Colonic mucosa (tissue), 4 donors: Measurements from ENCODE around the gene GABRG2. TPM values are rescaled to one million over a fixed set of nuclear protein-coding genes. Genes with fewer than 3 reads are reported as not detected.

ENCODE experiments used
- DNase-seq: peaks from one replicate; pipeline ENCODE4 v3.0.0-alpha.2; 2020
- H3K27ac ChIP-seq: fragments of 200-600 bp; one replicate; pipeline ENCODE4 v1.8.0; 2021
- H3K27me3 ChIP-seq: fragments of 200-600 bp; one replicate; pipeline ENCODE4 v1.8.0; 2021
- H3K36me3 ChIP-seq: fragments of 200-600 bp; one replicate; pipeline ENCODE4 v1.8.0; 2021
- H3K4me1 ChIP-seq: fragments of 200-600 bp; one replicate; pipeline ENCODE4 v1.8.0; 2021; ENCODE audit warnings: mild to moderate bottlenecking
- H3K4me3 ChIP-seq: fragments of 200-600 bp; one replicate; pipeline ENCODE4 v1.8.0; 2021
- H3K9ac ChIP-seq, 2 donors: one replicate each; pipeline ENCODE4 v1.7.0; 2013; ENCODE audit warnings: control low read depth in 2 of 2, low read depth in 2 of 2, low read length in 2 of 2
- H3K9me3 ChIP-seq: fragments of 200-600 bp; one replicate; pipeline ENCODE4 v1.8.0; 2021
- CTCF ChIP-seq: fragments of 200-600 bp; IDR thresholded peaks from one replicate; pipeline ENCODE4 v1.8.0; 2022; ENCODE audit warnings: antibody characterized with exemption, mild to moderate bottlenecking
- intact Hi-C: fragments of 100-400 bp; cut with DNase I; formaldehyde crosslinking; loops from one replicate; pipeline ENCODE4 v1.14.1; 2022
- total RNA-seq, 2 donors: library from RNA; stranded (reverse); fragmentation: NEBNext Ultra II Directional in 1 of 2; extraction: Animal tissue kit (Norgen Biotek cat#: 25700) in 1 of 2; gene quantifications; one replicate each; pipeline ENCODE4 v1.2.1, GENCODE V29; 2021
- donor health status: healthy.
- donor health status: DM: no; HTN: no; CAD: no.
- donor health status: DM: no; HTN: no; CAD: no.

Gene GABRG2
- total RNA-seq, 2 donors from 2014 or later, result 0.10 to 0.53 TPM

GRCh38 chr5:162091336-162091735 lies 23.8 kb downstream of the GABRG2 start:
- Histone ChIP-seq H3K4me1 (no peaks in the 10 kb centered on the region), H3K9ac (no peak overlapping the region), H3K4me3 (no peak overlapping the region), H3K27me3 (no peaks in the 10 kb centered on the region), H3K36me3 (no peaks in the 10 kb centered on the region), H3K27ac (no peak overlapping the region), H3K9me3 (no peaks in the 10 kb centered on the region)
- intact Hi-C loops, result no loop called here
- no peak for TF ChIP-seq CTCF
- DNase-seq, result no peak

GRCh38 chr5:162096448-162096847 lies 28.9 kb downstream of the GABRG2 start:
- H3K4me1 ChIP-seq, result no peaks in the 10 kb centered on the region
- H3K4me3 ChIP-seq, result no peak overlapping the region
- no peaks in the 10 kb centered on the region for H3K36me3 ChIP-seq
- no peaks in the 10 kb centered on the region for H3K27me3 ChIP-seq
- intact Hi-C loops, result no loop called here
- no peak for DNase-seq
- TF ChIP-seq CTCF, result no peak
- H3K27ac ChIP-seq, result no peak overlapping the region
- H3K9me3 ChIP-seq, result no peaks in the 10 kb centered on the region
- no peak overlapping the region for H3K9ac ChIP-seq

GRCh38 chr5:162107591-162107990 lies 40.0 kb downstream of the GABRG2 start:
- Histone ChIP-seq H3K36me3 (no peaks in the 10 kb centered on the region), H3K27me3 (no peaks in the 10 kb centered on the region), H3K9ac (no peak overlapping the region), H3K9me3 (no peaks in the 10 kb centered on the region), H3K4me3 (no peak overlapping the region), H3K27ac (no peak overlapping the region), H3K4me1 (no peaks in the 10 kb centered on the region)
- intact Hi-C loops, result no loop called here
- DNase-seq, result no peak
- TF ChIP-seq CTCF, result no peak

- TF ChIP-seq CTCF, result no peak
- H3K27ac ChIP-seq, result no peak overlapping the region
- H3K9me3 ChIP-seq, result no peaks in the 10 kb centered on the region
- no peaks in the 10 kb centered on the region for H3K36me3 ChIP-seq
- no peaks in the 10 kb centered on the region for H3K27me3 ChIP-seq
- intact Hi-C loops, result no loop called here
- no peak for DNase-seq
- H3K9ac ChIP-seq, result no peak overlapping the region
- H3K4me3 ChIP-seq, result no peak overlapping the region
- no peaks in the 10 kb centered on the region for H3K4me1 ChIP-seq
These were observed 52.2 kb downstream of the GABRG2 start for GRCh38 chr5:162119801-162120200.

GRCh38 chr5:162128117-162128516 lies 60.5 kb downstream of the GABRG2 start:
- intact Hi-C loops, result no loop called here
- DNase-seq, result no peak
- H3K9me3 ChIP-seq, result no peaks in the 10 kb centered on the region
- no peak overlapping the region for H3K27ac ChIP-seq
- no peak overlapping the region for H3K9ac ChIP-seq
- no peak for TF ChIP-seq CTCF
- no peaks in the 10 kb centered on the region for H3K27me3 ChIP-seq
- no peaks in the 10 kb centered on the region for H3K36me3 ChIP-seq
- no peaks in the 10 kb centered on the region for H3K4me1 ChIP-seq
- H3K4me3 ChIP-seq, result no peak overlapping the region

GRCh38 chr5:162132348-162132747 lies 64.8 kb downstream of the GABRG2 start:
- H3K27ac ChIP-seq, result no peak overlapping the region
- H3K4me1 ChIP-seq, result no peaks in the 10 kb centered on the region
- no peaks in the 10 kb centered on the region for H3K9me3 ChIP-seq
- DNase-seq, result no peak
- no peak overlapping the region for H3K9ac ChIP-seq
- no peaks in the 10 kb centered on the region for H3K36me3 ChIP-seq
- H3K27me3 ChIP-seq, result no peaks in the 10 kb centered on the region
- H3K4me3 ChIP-seq, result no peak overlapping the region
- no peak for TF ChIP-seq CTCF
- intact Hi-C loops, result no loop called here
